Activated CD4-positive, alpha-beta T cell treated with anti-CD3 and anti-CD28 coated beads, Interleukin-2, amount 50 U/mL, for 4 hours (primary cell): ENCODE measurements around the gene MBNL1.
"Not testable (repeated sequence)": the region's sequence is repeated elsewhere in the genome, so short reads cannot be mapped to it uniquely, and the experiment has no call there.

ENCODE experiments used
- DNase-seq, 2 experiments: peaks; one replicate each; pipeline ENCODE4 v3.0.0-alpha.2; 2020

Gene MBNL1

GRCh38 chr3:152355744-152356665 is 87.3 kb downstream of the MBNL1 start:
- DNase-seq = no peak

DNA sequence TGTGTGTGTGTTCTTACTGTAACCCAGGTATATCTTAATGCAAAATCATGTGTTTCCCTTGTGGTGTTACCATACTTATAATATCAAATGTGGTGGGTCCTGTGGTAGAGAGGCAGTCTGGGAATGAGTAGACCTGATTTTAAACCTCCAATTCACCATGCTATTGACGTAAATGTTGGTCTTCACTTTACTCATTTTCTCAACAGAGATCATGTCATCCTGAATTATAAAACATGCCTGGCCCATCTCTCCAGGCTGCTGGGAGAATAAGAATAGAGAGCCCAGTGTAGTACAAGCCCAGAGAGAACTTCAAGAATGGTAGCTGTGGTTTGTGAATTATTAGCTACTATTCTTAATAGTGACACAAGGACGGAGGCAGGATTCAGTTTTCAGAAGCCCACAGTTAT is 88.1 kb downstream of the MBNL1 start:
- DNase-seq = no peak

DNA sequence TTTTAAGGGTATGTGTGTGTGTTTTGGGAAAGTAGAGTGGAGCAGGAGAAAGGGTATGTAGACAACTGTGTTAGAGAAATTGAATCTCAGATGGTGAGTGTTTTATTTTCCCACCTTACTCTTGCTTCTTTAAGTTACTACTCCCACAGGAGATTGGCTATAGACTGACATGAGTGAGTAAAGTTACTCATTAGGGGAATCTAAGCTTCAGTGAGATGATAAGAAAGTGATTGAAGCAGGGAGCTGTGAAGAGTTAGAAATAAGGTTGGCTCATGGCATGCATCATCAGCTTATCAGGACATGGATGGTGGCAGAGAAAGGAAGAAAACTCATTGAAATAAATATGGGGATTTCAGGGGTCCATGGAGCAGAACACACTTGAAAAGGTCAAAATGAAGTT is 88.9 kb downstream of the MBNL1 start:
- DNase-seq = no peak

DNA sequence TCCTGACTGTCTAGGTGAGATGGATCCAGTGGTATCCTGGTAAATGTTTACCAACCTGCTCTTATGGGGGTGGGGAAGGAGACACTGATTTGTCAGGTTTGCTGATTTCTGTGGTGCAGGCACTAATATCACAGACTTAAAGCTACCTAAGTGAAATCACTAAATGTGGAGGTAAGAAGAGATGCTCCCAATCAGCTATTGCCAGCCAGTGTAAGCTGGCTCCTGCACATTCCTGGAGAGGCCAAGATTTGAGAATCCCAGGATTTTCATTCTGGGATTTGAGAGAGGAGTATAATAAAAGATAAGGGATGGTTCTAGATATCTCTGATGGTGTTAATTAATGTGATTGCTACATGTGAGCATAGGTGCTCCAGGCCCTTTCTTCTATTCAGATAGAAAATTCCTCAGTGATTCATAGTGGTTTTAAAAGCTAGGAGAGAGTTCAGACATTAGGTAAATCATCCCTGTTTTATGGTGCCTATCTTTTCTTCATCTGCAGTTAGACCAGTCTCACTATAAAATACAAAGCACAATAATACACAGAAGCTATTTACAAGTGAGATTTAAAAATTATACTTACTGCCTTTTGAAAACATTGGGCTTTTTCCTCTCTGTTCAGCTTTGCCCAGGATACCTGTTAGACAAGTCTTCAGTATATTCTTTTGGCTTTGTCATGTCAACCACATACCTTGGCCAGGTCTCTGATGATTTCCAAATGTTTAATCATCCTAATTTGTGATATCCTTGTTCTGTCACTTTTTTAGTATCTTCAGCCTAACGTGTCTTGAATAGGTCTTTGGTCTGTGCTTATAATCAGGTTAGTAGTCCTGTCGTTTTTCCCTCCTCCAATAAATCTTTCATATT is 90.9 kb downstream of the MBNL1 start:
- no peak for DNase-seq

DNA sequence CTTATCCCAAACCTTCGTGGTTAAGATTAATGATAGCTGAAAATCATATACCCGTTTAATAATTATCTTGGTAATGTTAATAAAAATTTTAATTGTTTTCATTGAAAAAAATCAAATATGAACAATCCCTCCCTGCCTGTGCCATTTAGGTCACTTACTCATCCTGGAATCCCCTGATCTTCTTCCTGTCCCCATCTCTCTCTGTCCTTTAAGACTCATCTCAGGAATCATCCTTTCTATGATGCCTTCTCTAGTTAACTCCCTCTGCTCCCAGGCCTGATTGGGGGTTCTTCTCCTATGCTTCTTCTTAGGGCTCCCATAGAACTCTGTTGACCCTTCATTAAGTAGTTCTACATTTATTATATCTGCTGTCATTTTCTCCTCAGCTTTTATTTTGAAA is 91.6 kb downstream of the MBNL1 start:
- no peak for DNase-seq

DNA sequence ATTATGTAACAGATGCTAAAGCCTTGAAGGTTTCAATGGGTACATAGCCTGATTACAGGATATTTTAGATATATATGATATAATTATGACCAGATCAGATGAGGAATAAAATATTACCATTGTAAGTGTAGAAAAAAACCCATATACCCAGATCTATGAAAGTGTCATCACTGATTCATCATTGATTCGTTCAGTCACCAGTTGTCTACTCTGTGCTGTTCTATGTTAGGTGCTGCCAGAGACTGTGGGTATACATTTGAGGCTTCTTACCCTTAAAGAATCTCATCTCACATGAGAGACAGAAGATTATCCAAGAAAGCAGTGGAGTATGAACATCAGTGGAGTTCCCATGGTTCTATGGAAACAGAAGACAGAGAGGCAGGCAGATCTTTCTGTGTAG is 92.2 kb downstream of the MBNL1 start:
- DNase-seq = no peak

- no peak for DNase-seq
Measured at GRCh38 chr3:152362086-152362485, 93.4 kb downstream of the MBNL1 start.

GRCh38 chr3:152364237-152364636 is 95.5 kb downstream of the MBNL1 start:
- no peak for DNase-seq

GRCh38 chr3:152365126-152365525 is 96.4 kb downstream of the MBNL1 start:
- no peak for DNase-seq

DNA sequence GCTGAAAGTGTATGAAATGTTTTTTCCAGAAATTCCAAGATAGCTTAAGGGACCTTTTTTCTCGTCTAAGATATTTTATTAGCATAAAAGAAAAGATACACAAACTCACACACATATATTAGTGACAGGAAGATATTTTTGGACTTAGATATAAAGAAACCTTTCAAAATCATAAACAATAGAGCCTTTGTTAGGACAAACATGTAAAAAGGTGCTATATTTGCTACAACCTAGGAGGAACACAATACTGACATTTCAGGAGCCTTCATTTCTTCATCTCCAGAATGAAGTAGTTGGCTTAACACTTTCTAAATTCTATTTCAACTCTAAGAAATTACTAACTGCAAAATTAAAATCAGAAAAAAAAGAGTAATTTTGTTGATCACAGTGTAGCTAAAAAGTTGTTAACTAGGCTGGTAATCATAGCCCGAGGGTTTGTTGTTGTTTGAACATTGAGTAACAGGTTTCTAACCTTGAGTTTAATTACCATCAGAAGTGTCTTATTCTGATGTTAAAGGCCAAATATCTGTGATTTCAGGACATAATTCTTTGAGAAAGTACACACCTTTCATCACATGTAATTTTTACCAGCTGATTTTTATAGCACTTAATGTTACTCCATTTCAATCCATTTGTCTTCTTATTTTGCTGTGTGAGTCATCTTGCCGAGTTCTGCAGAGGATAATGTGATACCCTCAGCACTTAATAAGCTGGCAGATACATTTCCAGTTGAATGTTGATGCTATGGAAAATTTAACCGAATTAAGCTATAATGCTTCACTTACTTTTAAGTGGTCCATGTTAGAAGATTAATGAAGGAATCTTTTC is 97.3 kb downstream of the MBNL1 start:
- no peak for DNase-seq

DNA sequence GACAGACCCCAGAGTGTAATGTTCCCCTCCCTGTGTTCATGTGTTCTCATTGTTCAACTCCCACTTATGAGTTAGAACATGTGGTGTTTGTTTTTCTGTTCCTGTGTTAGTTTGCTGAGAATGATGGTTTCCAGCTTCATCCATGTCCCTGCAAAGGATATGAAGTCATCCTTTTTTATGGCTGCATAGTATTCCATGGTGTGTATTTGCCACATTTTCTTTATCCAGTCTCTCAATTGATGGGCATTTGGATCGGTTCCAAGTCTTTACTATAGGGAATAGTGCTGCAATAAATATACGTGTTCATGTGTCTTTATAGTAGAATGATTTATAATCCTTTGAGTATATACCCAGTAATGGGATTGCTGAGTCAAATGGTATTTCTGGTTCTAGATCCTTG is 98.5 kb downstream of the MBNL1 start:
- DNase-seq = not testable (repeated sequence)

GRCh38 chr3:152372633-152373032 is 103.9 kb downstream of the MBNL1 start:
- DNase-seq = not testable (repeated sequence)

GRCh38 chr3:152373379-152373778 is 104.7 kb downstream of the MBNL1 start:
- DNase-seq = no peak

DNA sequence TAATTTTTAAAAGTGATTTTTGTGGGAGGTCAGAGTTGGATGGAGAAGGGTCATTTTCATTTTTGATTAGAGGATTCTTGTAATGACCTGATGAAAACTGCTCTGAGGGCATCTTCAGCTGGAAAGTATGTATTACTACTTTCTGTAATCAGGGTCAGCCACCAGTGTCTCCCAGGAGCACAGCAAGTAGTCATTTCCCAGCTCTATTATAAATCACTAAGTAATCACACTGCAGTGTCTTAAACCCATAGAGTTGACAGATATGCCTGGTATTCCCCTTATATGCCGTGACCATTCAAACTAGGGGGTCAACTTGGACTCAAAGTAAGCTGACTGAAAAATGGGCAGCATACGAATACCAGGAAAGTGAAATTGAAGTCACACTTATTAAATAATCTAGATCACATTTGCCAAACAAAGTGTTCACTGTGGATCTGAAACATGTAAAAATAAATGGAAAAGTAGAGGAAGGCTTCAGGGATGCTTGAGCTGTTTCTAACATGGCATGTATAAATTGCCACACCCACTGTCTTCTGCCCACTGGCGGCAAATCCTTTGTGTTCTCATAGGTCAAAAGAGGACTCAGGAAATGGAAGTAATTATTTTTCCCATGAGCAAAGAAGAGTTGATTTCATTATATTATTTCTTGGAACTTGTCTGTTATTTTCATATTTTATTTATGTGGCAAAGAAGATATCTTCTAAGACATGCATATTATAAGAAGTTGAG is 105.7 kb downstream of the MBNL1 start:
- DNase-seq = no peak

DNA sequence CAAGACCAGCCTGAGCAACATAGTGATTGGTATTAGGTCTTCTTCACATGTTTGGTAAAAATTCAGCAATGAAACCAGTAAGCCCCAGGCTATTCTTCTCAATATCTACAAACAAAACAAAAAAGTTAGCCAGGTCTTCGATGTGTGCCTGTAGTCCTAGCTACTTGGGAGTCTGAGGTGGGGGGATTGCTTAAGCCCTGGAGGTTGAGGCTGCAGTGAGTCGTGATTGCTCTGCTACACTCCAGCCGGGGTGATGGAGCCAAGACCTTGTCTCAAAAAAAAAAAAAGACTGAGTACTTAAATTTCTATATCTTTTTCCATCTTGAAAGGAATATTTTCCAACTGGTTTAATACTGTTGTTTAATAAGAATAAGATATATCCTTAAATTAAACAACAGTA is 106.8 kb downstream of the MBNL1 start:
- DNase-seq = no peak

GRCh38 chr3:152376351-152377183 is 107.8 kb downstream of the MBNL1 start:
- no peak for DNase-seq

DNA sequence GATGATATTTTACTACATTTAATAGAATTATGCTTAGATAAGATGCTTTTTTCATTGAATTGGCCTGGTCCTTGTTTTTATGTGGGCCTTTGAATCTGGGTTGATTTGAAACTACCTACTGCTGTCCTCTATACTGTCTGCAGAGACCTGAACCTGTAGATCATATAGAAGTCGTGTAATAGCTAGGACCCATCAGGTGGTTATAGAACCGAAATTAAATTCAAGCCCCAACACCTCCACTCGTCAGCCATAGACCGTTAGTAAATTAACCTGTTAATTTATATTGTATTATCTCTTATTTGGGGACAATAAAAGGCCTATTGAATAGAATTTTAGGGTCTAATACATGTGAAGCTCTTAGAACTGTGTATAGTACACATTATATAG is 108.4 kb downstream of the MBNL1 start:
- no peak for DNase-seq

- DNase-seq = no peak
Measured at GRCh38 chr3:152379415-152380042, 110.8 kb downstream of the MBNL1 start.

GRCh38 chr3:152380043-152380442 is 111.3 kb downstream of the MBNL1 start:
- no peak for DNase-seq

GRCh38 chr3:152381881-152382295 is 113.2 kb downstream of the MBNL1 start:
- DNase-seq = no peak
